HG03432 (cell line): ENCODE measurements around the gene NR5A2.
"Not testable (repeated sequence)": the region's sequence is repeated elsewhere in the genome, so short reads cannot be mapped to it uniquely, and the experiment has no call there.

Source experiments
- ATAC-seq: cut with Tn5 transposase; IDR thresholded peaks from one replicate; pipeline ENCODE4 v1.9.1; 2021; ENCODE audit warnings: mild to moderate bottlenecking, moderate library complexity; ENCODE audit not compliant: unreplicated experiment

The NR5A2 gene

GRCh38 chr1:200157715-200158114 is 130.2 kb downstream of the NR5A2 start:
- no peak for ATAC-seq

DNA sequence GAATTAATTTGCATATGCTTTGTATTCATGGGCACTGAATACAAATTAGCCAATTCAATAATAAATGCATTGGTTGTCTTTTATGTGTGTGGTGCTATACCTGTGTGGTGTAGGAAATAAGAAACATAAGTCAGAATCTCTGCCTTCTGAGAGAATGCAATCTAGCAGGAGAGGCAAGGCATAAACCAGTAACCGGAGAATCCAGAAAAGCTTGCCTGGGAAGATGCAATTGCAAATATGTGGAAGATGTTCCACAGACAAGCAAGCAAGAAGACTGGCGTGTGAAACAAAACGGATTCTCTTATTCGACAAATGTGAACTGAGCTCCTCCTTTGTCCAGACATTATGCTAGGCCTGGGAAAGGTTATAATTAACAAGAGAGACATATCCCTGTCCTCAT is 134.3 kb downstream of the NR5A2 start:
- no peak for ATAC-seq

GRCh38 chr1:200162258-200162657 is 134.7 kb downstream of the NR5A2 start:
- ATAC-seq: no peak

DNA sequence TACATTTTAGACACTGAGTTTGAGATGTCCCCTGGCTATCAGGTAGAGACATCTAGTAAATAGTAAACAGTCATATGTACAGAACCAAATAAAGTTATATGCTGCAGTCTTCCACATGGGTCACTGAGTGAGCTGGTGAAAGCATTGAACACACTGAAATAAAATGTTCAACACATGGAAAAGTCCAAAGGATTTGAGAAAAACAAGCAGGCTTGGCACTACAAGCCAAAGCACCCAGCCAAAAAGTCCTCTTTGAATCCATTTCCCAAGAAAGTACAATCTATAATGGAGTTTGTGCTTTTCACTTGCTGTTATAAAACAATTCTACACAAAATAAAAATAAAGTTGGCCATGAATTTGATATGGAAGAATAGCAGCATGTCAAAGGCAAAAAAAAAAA is 135.4 kb downstream of the NR5A2 start:
- ATAC-seq: no peak

DNA sequence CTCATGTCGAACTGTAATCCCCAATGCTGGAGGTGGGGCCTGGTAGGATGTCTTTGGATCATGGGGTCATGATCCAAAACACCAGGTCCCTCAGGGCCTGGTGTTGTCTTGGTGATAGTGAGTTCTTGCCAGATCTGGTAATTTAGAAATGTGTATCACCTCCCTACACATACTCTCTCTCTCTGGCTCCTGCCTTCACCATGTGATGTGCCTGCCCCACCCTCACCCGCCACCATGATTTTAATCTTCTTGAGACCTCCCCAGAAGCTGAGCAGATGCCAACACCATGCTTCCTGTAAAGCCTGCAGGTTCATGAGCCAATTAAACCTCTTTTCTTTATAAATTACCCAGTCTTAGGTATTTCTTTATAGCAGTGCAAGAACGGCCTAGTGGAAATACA is 136.4 kb downstream of the NR5A2 start:
- no peak for ATAC-seq

GRCh38 chr1:200165493-200166220 is 138.1 kb downstream of the NR5A2 start:
- no peak for ATAC-seq

DNA sequence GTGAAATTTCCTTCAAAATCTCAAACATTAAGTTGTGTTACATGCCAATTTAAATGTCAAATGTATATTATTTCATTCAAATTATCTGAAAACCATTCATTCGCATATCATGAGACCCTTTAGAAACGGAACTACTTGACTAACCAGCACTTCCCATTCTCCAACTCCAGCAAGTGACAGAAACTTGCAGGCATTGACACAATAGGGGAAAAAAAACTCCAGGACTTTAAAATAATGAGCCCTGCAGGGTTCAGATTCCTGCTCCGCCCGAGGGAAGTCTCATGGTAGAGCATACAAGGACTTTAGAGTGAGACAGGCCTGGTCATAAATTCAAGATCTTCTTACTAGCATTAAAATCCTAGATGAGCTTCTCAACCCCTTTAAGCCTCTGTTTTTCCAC is 138.9 kb downstream of the NR5A2 start:
- ATAC-seq: no peak

DNA sequence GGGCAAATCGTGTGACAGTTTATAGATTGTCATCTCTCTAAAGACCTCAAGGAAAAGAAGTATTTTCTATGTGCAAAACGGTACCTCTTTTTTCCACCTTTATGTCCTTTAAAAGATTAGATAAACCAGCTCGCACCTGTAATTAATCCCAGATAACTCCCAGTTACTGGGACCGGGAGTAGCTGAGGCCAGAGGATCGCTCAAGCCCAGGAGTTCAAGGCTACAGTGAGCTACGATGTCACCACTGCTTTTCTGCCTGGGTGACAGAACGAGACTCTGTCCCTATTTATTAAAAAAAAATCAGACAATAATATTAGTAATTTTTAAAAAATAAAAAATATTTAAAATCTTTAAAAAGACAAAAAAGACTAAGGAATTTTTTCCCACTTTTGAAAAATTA is 141.4 kb downstream of the NR5A2 start:
- ATAC-seq: no peak

DNA sequence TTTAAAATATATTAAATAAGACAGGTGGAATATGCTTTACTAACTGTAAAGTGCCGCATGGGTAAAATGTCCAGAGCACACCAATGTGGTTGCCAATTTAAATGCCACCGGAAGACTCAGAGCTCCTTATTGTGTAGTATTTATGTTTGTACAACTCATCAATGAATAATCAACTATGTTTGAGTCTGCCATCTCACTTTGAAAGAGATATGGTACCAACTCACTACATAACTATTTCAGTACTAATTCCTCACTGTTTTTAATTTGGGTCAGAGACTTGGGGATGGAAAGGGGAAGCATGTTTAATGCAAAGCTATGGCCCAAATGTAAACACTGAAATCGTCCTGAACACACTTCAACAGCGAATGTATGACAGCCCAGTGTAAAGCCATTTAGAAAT is 144.8 kb downstream of the NR5A2 start:
- no peak for ATAC-seq

DNA sequence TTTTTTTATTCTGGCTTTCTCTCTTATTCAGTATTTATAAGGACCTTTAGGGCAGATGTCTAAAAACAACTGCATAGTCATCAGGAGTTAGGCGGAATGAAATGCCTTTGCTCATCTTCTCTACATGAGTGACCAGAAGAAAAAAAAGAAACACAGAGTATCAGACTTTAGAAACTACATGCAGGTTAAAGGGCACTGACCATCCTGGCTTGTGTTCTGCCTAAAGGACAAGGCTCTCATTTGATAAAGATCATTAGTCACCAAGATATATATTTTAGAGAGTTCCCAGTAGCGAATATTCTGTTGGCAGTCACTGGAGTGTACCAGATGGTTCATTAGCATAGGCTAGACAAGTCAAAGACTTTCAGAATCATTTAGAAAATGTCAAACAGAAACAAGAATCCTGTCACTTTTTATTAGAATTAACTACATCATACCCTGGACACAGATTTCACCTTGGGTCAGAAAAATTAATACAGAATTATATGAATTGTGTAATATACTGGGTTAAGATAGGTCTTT is 145.6 kb downstream of the NR5A2 start:
- no peak for ATAC-seq

DNA sequence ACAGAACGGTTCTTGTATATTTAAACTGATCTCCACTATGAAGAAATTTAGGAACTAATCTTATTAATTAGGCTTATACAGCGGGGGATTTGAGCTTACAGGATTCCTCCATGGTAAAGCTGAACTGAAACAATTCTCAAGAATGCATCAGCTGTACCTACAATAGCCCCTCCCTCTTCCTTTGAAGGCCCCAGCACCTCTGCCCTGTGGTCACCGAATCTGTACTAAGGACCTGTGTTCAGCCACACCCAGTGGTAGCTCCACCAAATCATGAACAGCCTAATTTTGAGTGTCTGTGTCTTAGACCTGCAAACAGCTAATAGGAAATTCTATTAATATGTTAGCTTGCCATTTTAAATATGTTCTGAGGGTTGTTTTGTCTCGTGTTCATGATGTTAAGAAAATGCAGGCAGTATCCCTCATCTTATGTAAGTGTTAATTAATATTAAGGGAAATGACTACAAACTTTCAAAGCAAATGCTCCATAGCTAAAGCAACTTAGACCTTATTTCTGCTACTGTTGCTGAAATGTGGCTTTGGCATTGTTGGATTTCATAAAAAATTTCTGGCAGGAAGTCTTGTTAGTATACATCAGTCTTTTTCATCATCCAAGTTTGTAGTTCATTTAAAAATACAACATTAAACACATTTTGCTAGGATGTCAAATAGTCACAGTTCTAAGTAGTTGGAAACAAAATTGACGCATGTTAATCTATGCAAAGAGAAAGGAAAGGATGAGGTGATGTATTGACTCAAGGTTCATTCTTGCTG is 147.2 kb downstream of the NR5A2 start:
- ATAC-seq: no peak

DNA sequence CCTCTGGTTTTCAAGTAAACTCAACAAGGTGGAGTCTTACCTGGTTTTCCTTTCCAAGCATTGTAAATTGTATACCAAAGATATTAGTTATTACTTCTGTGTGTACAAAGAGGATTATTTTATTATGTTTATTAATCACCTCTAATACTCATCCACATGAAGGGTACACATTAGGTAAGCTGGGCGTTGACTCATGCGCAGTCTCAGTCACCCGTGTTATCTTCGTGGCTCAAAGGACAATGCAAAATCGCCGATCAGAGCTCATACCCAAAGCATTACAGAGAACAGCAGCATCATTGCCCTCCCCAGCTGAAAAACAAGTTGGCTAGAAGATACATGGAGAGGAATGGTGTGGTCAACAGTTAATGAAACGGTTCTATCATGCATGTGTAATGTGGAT is 148.7 kb downstream of the NR5A2 start:
- no peak for ATAC-seq

GRCh38 chr1:200176798-200177197 is 149.3 kb downstream of the NR5A2 start:
- no peak for ATAC-seq

GRCh38 chr1:200178340-200178739 is 150.8 kb downstream of the NR5A2 start:
- no peak for ATAC-seq

GRCh38 chr1:200179126-200179780 is 151.7 kb downstream of the NR5A2 start:
- ATAC-seq: no peak

GRCh38 chr1:200179781-200180160 is 152.3 kb downstream of the NR5A2 start:
- no peak for ATAC-seq

DNA sequence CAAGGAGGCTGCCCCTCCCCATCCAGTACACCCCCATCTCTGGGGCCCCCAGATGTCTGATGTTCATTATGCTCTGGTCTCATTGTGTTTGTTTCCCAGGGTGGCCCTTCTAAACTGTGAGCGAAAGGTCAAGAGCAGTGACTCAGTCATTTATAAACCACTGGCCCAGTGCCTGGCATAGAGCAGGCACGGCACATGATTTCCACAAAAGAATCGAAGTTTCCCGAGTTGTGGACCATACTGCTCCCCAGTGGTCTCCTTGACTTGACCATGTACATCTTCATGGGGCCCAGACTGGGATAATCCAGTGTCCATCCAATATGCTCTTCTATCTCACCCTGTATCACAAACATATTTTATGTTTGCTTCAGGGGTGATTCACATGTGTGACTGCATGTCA is 153.3 kb downstream of the NR5A2 start:
- ATAC-seq: no peak

DNA sequence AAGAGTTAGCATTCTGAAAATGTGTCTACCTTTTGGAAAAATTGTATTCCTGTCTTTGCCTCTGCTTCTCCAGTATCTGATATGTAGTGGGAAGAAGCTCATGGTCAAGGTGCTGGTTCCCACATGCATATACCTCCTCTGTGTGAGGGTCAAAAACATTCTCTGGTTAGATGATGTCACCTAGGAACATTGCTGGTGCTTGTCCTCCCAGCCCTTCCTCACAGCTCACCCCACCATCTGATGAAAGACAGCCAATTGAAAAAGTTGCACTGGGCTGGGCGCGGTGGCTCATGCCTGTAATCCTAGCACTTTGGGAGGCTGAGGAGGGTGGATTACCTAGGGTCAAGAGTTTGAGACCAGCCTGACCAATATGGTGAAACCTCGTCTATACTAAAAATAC is 154.4 kb downstream of the NR5A2 start:
- no peak for ATAC-seq

GRCh38 chr1:200182701-200183100 is 155.2 kb downstream of the NR5A2 start:
- ATAC-seq: no peak

DNA sequence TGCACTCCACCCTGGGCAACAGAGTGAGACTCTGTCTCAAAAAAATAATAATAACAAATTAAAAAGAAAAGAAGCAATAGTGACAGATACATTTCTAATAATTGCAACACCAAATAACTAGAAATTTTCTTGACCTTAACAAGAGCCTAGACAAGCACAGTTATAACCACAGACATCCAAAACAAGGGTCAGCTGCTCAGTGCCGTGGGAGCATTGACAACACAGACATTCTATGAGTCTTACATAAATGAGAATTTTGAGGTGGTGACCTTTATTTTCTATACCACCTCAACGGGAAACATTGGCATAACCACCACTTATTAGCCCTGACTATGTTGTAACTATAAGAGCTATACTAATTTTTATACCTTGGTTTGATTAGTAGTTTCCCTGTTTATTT is 156.1 kb downstream of the NR5A2 start:
- ATAC-seq: no peak

- ATAC-seq: no peak
Observed at GRCh38 chr1:200184196-200184595, 156.7 kb downstream of the NR5A2 start.

- ATAC-seq: not testable (repeated sequence)
Observed at GRCh38 chr1:200185191-200185590, 157.7 kb downstream of the NR5A2 start.
